Esophagus (tissue), 2 donors: Measurements from ENCODE around the gene POMGNT2. TPM values are rescaled to one million over a fixed set of nuclear protein-coding genes. Genes with fewer than 3 reads are reported as not detected.

ENCODE experiments used
- H3K27ac ChIP-seq, 2 donors: one replicate each; pipeline ENCODE4 v1.5.1; 2013; ENCODE audit warnings: low read depth in 2 of 2, mild to moderate bottlenecking in 2 of 2, inconsistent platforms in 1 of 2, low read length in 1 of 2, moderate library complexity in 1 of 2
- H3K27me3 ChIP-seq, 2 donors: one replicate each; pipeline ENCODE4 v1.6.1; 2013; ENCODE audit warnings: low read length in 2 of 2, control low read depth in 1 of 2, mild to moderate bottlenecking in 1 of 2; ENCODE audit not compliant: insufficient read depth in 2 of 2, control insufficient read depth in 1 of 2
- H3K36me3 ChIP-seq, 2 donors: one replicate each; pipeline ENCODE4 v1.6.1; 2013; ENCODE audit warnings: low read length in 1 of 2; ENCODE audit not compliant: control insufficient read depth in 2 of 2, insufficient read depth in 2 of 2
- H3K4me1 ChIP-seq, 2 donors: one replicate each; pipeline ENCODE4 v1.6.1; 2013; ENCODE audit warnings: low read length in 1 of 2; ENCODE audit not compliant: control insufficient read depth in 2 of 2, insufficient read depth in 2 of 2
- H3K4me3 ChIP-seq, 2 donors: one replicate each; pipeline ENCODE4 v1.5.1; 2013; ENCODE audit warnings: low read length in 2 of 2, mild to moderate bottlenecking in 2 of 2, low read depth in 1 of 2, moderate library complexity in 1 of 2
- H3K9me3 ChIP-seq, 2 donors: one replicate each; pipeline ENCODE4 v1.6.1; 2013; ENCODE audit warnings: mild to moderate bottlenecking in 2 of 2, low read depth in 1 of 2, low read length in 1 of 2, moderate library complexity in 1 of 2; ENCODE audit not compliant: control insufficient read depth in 2 of 2, insufficient read depth in 1 of 2
- WGBS, 2 donors: extraction: QIAGEN DNeasy Blood & Tissue Kit; methylation state at CpG; one replicate each; pipeline ENCODE4 v1.1.7; 2013; 5-methylcytosine and 5-hydroxymethylcytosine counted together
- polyA plus RNA-seq, 2 donors: library from polyadenylated mRNA; stranded (reverse); fragments of 200-250 nt; gene quantifications; one replicate each; pipeline ENCODE4 v1.2.3, GENCODE V29; 2013
- donor health status: healthy with polysubstance abuse.
- donor health status: Bipolar disorder and iron deficiency.

POMGNT2 gene
- polyA plus RNA-seq, 2 donors: 2.0 to 7.2 TPM

- no peaks in the 10 kb centered on the region for H3K27me3 ChIP-seq
- H3K27ac ChIP-seq: no peak overlapping the region
- no peak overlapping the region for H3K4me3 ChIP-seq
- peaks cover 0 to 6% of the 10 kb centered on the region in 2 donors for H3K36me3 ChIP-seq
- 89% methylated on average over 15 of the region's 15 CpGs for WGBS, 2 donors
- peaks cover 0 to 4% of the 10 kb centered on the region in 2 donors for H3K4me1 ChIP-seq
- H3K9me3 ChIP-seq: no peaks in the 10 kb centered on the region
These were observed 75.5 kb downstream of the POMGNT2 start for GRCh38 chr3:43030162-43030935.

Other genes with a start within 250 kb of the POMGNT2 start
- not detected for gene CYP8B1, start 230.2 kb downstream of the POMGNT2 start, polyA plus RNA-seq
- gene ZNF662, start 199.9 kb downstream of the POMGNT2 start, polyA plus RNA-seq: 1 to 10 TPM; 2.5 to 5.2 TPM
- 1 to 10 TPM in 1 of 2 donors, under 1 TPM in 1; 0.71 to 1.1 TPM for gene GASK1A, start 126.8 kb downstream of the POMGNT2 start, polyA plus RNA-seq
- gene SNRK, start 180.5 kb upstream of the POMGNT2 start, polyA plus RNA-seq: 10 to 100 TPM; 11.1 to 11.3 TPM